OCI-M2 (cell line): Measurements from ENCODE around the gene NRSN2.
A peak's percentile ranks its signal among the peaks of the same experiment; 100 is the strongest.
"Not testable (repeated sequence)": the region's sequence is repeated elsewhere in the genome, so short reads cannot be mapped to it uniquely, and the experiment has no call there.

Experiments
- DNase-seq: peaks from one replicate; lab custom pipeline; 2025; ENCODE audit not compliant: unreplicated experiment; lab: John Stamatoyannopoulos, UW

The NRSN2 gene

DNA sequence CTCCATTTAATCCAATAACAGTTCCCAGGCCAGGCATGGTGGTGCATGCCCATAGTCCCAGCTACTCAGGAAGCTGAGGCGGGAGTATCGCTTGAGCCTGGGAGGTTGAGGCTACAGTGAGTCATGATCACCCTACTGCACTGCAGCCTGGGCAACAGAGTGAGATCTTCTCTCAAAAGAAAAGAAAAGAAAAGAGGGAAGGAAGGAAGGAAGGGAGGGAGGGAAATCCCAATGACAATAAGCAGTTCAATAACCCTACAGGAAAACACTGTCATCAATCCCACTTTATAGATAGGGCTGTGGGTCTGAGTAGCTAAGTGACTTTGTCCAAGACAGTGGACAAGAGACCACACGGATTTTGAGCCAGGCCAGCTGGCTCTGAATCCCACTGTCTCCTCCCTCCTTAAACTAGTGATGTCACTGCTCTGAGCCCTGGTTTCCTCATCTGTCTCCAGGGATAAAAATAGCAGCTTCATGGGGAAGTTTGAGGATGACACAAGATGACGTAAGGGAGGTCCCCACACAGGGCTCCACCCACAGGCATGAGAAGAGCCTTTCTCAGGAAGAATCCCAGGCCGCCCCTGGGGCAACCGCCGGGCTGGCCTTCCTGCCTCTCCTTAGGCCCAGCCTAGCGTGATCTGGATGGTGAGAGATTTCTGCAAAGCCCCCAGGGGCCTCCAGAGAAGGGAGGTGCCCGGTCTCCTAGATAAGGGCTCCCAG, 26.4 kb downstream of the NRSN2 start:
- no peak for DNase-seq

GRCh38 chr20:375265-375889, 28.5 kb downstream of the NRSN2 start:
- DNase-seq, result peak; percentile 9

DNA sequence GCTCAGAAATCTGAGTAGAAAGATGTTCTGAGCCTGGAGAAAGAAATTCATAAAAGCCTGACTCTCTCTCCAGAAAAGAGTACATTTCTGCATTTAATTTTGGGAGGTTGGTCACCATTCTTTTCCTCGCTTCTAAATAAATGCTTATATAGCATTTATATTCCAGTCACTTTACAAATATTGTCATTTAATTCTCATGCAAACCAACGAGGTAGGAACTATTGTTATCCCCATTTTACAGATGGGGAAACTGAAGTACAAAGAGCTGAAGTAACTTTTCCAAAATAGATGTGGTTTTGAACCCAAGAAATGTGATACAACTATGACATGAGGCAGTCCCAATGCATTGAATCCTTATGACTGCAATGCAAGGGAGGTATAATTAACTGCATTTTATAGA, 29.2 kb downstream of the NRSN2 start:
- DNase-seq, result no peak

GRCh38 chr20:376750-377149, 29.8 kb downstream of the NRSN2 start:
- no peak for DNase-seq

GRCh38 chr20:377578-377977, 30.7 kb downstream of the NRSN2 start:
- DNase-seq, result not testable (repeated sequence)

GRCh38 chr20:378961-379336, 32.0 kb downstream of the NRSN2 start:
- no peak for DNase-seq

GRCh38 chr20:380763-381580, 34.1 kb downstream of the NRSN2 start:
- DNase-seq, result no peak

GRCh38 chr20:381581-382290, 34.8 kb downstream of the NRSN2 start:
- no peak for DNase-seq

GRCh38 chr20:382291-383115, 35.6 kb downstream of the NRSN2 start:
- DNase-seq, result no peak

GRCh38 chr20:383889-384288, 37.0 kb downstream of the NRSN2 start:
- no peak for DNase-seq

DNA sequence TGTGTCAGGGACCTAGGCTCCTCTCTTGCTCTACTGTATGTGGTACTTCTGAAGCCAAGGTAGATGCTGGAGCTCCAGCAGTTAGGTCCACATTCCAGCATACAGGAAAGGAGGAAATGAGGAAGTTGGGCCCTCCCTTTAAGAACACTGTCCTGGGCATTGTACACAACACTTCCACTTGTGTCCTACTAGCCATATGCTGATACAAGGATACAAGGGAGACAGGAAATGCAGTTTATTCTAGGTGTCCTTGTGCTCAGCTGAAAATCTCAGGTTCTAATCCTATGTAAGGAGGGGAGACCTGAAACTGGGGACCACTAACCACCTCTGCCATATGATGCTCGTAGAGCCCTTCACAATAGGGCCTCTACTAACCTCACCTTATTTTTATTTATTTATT, 37.8 kb downstream of the NRSN2 start:
- DNase-seq, result no peak

DNA sequence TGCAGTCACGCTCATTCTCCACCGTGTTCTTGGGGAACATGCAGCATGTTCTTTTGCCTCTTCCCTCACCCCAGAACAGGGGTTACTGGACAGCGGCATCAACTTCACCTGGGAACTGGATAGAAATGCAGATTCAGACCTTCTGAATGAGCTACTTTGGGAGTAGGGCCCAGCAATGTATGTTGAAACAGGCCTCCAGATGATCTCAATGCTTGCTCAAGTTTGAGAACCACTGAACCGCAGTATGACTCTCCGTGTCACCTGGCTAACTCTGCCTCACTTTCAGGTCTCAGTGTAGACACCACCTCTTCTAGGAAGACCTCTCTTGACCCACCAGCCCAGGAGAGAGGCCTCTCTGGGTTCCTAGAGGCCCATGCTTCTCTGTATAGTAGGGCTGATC, 38.5 kb downstream of the NRSN2 start:
- no peak for DNase-seq

DNA sequence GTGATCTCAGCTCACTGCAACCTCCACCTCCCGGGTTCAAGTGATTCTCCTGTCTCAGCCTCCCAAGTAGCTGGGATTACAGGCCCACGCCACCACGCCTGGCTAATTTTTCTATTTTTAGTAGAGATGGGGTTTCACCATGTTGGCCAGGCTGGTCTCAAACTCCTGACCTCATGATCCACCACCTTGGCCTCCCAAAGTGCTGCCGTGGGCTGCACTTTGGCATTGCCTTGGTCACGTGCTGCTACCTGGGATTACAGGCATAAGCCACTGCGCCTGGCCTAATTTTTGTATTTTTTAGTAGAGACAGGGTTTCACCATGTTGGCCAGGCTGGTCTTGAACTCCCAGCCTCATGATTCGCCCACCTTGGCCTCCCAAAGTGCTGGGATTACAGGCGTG, 39.7 kb downstream of the NRSN2 start:
- DNase-seq, result not testable (repeated sequence)

- DNase-seq, result no peak
Observed at GRCh38 chr20:387520-387919, 40.6 kb downstream of the NRSN2 start.

DNA sequence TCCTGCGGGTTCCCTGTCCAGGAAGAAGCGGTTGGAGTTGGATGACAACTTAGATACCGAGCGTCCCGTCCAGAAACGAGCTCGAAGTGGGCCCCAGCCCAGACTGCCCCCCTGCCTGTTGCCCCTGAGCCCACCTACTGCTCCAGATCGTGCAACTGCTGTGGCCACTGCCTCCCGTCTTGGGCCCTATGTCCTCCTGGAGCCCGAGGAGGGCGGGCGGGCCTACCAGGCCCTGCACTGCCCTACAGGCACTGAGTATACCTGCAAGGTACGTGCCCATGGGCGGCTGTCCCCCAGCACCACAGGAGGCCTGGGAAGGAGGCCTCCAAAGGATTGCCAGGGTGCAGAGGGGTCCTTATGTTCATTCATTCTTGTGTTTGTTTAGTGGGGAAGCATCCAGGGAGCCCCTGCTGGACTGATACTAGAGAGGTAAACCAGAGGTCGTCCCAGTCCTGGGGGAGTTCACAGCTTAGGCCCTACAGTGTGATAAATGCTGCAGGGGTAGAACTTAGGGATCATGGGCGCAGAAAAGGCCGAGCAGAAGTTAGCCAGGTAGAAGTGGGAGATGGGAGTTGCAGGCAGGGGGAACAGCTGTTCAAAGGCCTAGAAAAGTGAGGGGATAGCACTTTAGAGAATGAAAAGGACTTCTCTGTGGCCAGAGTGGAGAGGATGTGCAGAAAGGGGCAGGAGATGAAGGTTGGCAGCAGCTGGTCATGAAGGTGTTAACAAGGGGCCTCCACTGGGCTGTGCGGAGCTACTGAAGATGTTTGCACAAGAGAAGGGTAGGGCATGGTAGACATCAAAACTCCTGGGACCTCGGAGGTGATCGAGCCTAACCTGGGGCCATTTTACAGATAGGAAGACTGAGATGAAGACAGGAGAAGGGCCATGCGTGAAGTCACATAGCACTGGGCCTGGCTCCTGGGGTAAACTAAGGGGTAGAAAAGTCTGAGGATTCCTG, 41.4 kb downstream of the NRSN2 start:
- no peak for DNase-seq

DNA sequence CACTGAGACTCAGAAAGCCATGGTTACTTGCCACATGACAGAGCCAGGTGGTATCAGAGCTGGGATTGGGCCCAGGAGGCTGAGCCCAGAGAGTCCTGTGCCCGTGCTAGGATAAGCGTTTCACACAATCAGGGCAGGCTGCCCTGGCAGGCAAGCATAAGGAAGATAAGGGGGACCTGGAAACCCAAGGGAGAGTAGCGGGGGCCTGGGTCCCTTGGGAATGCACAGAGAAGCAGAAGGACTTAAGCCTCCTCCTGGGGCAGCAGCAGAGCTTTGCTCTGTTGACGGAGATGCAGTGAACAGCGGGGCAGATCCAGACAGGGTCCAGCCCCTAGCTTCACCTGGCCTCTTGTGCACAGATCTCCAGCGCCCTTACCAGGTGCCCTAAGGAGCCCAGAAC, 42.3 kb downstream of the NRSN2 start:
- DNase-seq, result no peak

GRCh38 chr20:391041-391711, 44.3 kb downstream of the NRSN2 start:
- DNase-seq, result no peak

- DNase-seq, result not testable (repeated sequence)
Observed at GRCh38 chr20:393296-393695, 46.4 kb downstream of the NRSN2 start.

DNA sequence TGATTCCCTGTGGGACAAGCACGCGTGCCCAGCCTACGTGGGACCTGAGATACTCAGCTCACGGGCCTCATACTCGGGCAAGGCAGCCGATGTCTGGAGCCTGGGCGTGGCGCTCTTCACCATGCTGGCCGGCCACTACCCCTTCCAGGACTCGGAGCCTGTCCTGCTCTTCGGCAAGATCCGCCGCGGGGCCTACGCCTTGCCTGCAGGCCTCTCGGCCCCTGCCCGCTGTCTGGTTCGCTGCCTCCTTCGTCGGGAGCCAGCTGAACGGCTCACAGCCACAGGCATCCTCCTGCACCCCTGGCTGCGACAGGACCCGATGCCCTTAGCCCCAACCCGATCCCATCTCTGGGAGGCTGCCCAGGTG, 49.3 kb downstream of the NRSN2 start:
- no peak for DNase-seq
